Measurements from ENCODE around the gene STPG2. TPM values are rescaled to one million over a fixed set of nuclear protein-coding genes. Genes with fewer than 3 reads are reported as not detected.

Gene STPG2
- total and polyA plus RNA-seq, 12 donors: 0.07 to 1.8 (median 0.61) TPM; not detected in 3

DNA sequence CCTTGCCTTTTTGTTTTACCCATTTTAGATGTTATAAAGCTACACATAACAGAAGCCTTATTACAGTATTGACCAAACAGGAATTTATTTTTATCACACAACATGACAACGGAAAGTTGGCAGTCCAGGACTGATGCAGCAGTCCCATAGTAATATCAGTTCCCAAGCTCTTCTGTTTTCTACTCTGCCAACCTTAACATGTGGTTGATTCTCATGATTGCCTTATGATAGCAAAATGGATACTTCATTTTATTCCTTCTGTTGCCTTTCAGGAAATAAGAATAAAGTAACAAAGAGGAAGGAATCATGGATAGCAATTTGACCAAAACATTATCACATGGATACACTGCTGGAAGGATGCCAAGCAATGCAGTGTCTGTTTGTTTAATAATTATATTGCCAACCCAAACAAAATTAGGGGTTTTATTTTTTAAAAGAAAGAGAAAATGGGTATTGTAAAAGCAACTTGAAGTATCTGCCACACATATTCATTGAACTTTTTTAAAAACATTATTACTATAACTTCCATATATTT is 275.7 kb downstream of the STPG2 start:
- no peaks in the 10 kb centered on the region for H3K36me3 ChIP-seq (replicated peaks in 1 of 2)
- H3K4me3 ChIP-seq: no peak overlapping the region
- TF ChIP-seq, protein P1, sequence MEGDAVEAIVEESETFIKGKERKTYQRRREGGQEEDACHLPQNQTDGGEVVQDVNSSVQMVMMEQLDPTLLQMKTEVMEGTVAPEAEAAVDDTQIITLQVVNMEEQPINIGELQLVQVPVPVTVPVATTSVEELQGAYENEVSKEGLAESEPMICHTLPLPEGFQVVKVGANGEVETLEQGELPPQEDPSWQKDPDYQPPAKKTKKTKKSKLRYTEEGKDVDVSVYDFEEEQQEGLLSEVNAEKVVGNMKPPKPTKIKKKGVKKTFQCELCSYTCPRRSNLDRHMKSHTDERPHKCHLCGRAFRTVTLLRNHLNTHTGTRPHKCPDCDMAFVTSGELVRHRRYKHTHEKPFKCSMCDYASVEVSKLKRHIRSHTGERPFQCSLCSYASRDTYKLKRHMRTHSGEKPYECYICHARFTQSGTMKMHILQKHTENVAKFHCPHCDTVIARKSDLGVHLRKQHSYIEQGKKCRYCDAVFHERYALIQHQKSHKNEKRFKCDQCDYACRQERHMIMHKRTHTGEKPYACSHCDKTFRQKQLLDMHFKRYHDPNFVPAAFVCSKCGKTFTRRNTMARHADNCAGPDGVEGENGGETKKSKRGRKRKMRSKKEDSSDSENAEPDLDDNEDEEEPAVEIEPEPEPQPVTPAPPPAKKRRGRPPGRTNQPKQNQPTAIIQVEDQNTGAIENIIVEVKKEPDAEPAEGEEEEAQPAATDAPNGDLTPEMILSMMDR (IDR thresholded peaks at IDR 0.05): no peak
- TF ChIP-seq POLR2A (IDR thresholded peaks at IDR 0.05): no peak
- intact Hi-C loops (cut with DNase I): no loop called here
- H3K9me3 ChIP-seq (replicated peaks in 1 of 3): no peaks in the 10 kb centered on the region
- no peak overlapping the region for H3K27ac ChIP-seq
- WGBS, 4 donors: 24 to 52% (median 43%) methylated on average over 1 of the region's 1 CpG
- H3K4me1 ChIP-seq (replicated peaks in 1 of 2): no peaks in the 10 kb centered on the region
- H3K27me3 ChIP-seq: no peaks in the 10 kb centered on the region
- DNase-seq: no peak

DNA sequence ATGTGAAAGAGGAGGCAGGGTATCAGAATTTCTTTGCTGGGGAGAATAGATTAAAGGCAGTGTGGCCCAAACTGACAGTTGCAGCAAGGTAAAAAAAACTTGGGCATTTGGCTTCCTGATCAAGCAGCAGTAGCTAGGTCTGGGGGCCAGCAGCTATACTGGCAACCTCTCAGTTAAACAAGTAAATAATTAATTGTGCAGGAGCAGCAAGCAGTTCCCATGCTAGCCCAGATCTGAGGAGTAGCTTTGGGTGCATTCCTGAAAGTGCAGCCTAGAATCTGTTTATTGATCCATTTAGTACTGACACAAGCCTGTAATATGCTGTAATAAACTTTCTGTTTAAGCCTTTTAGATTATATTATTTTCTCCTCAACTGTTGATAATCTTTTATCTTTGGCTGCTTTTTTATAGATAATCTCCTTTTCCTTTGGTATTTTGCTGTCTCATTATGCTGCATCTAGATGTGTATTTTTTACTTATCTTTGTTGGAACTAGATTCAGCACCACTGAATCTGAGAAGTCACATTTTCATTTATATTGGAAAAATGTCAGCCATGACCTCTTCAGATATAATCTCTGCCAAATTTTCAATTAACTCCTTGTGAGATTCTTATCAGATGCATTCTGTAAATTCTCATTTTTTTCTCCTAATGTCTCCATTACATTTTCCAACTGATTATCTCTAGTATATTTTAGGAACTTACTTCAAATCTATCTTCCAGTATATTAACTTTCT is 276.3 kb downstream of the STPG2 start:
- no peak for DNase-seq
- intact Hi-C loops (cut with DNase I): no loop called here
- TF ChIP-seq POLR2A (IDR thresholded peaks at IDR 0.05): no peak
- TF ChIP-seq, protein P1 (IDR thresholded peaks at IDR 0.05): no peak
- Histone ChIP-seq H3K36me3 (replicated peaks in 1 of 2) (no peaks in the 10 kb centered on the region), H3K27ac (no peak overlapping the region), H3K4me3 (no peak overlapping the region), H3K9me3 (replicated peaks in 1 of 3) (no peaks in the 10 kb centered on the region), H3K4me1 (replicated peaks in 1 of 2) (no peaks in the 10 kb centered on the region), H3K27me3 (no peaks in the 10 kb centered on the region)

DNA sequence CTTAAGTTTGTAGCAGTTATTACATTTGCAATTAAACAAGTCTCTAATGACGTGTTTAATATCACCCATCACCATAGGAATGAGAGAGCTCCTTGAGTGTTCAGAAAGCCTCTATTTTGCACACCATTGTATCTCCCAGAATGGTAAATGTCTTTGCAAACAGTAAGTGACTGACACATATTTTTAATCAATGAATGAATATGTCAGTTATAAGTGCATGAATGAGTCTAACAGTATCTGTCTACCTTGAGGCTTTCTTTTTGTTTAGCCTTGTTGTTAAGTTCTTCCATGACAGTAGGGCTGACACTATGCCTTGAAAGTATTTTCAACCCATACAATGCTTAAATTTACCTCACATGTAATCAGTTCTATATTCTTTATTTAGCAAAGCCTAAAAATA is 292.2 kb downstream of the STPG2 start:
- intact Hi-C loops (cut with DNase I): no loop called here
- Histone ChIP-seq H3K4me3 (no peak overlapping the region), H3K4me1 (replicated peaks in 1 of 2) (no peaks in the 10 kb centered on the region), H3K27me3 (no peaks in the 10 kb centered on the region), H3K27ac (no peak overlapping the region), H3K9me3 (replicated peaks in 1 of 3) (no peaks in the 10 kb centered on the region), H3K36me3 (replicated peaks in 1 of 2) (no peaks in the 10 kb centered on the region)
- 81 to 86% (median 83%) methylated on average over 1 of the region's 1 CpG for WGBS, 4 donors
- no peak for DNase-seq
- TF ChIP-seq POLR2A (IDR thresholded peaks at IDR 0.05): no peak
- TF ChIP-seq, protein P1 (IDR thresholded peaks at IDR 0.05): no peak

DNA sequence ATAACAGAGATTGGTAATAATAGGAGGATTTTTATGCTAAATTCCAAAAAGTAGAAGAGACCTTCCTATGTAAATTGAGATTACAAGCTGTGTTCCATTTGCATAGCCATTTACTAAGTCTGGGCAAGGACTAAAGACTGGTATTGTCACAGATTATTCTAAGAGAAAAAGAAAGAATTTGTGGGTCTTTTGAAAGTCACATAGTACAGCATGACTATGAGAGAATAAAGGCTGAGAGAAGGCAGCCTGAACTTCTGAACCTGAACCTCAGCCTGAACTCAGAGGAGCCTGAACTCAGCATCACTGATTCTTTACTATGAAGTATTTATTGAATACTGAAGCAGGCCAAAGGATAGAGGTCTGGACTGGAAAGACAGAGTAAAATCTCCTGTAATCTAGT is 297.5 kb downstream of the STPG2 start:
- no peak for DNase-seq
- TF ChIP-seq, protein P1 (IDR thresholded peaks at IDR 0.05): no peak
- no peak for TF ChIP-seq POLR2A (IDR thresholded peaks at IDR 0.05)
- H3K4me3 ChIP-seq: no peak overlapping the region
- no peak overlapping the region for H3K27ac ChIP-seq
- no peaks in the 10 kb centered on the region for H3K27me3 ChIP-seq
- H3K36me3 ChIP-seq (replicated peaks in 1 of 2): no peaks in the 10 kb centered on the region
- intact Hi-C loops (cut with DNase I): no loop called here
- no peaks in the 10 kb centered on the region for H3K4me1 ChIP-seq (replicated peaks in 1 of 2)
- no peaks in the 10 kb centered on the region for H3K9me3 ChIP-seq (replicated peaks in 1 of 3)
